Measurements from ENCODE around the gene STXBP5. TPM values are rescaled to one million over a fixed set of nuclear protein-coding genes. Genes with fewer than 3 reads are reported as not detected.
A peak's percentile ranks its signal among the peaks of the same experiment; 100 is the strongest.

Gene STXBP5
- total and polyA plus RNA-seq, 2 experiments from 2014 or later: 4.9 to 49.9 TPM

DNA sequence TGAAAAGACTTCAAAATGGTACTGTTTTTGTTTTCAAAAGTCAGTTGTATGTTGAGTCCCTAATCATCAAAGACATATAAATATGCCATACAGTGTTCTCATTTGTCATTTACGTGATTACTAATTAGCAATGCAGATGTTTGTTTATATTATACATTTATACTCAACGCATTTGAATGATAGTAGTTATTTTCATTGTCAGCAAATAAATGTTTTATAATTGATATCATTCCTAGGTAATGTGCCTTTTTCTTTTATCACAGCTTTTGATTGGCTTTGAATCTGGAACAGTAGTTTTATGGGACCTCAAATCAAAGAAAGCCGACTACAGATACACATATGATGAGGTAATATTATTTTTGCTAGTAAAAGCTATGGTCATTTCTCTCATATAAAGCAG, 62.6 kb downstream of the STXBP5 start:
- H3K36me3 ChIP-seq (ENCODE audit: low read depth): peaks cover 33% of the 10 kb centered on the region
- no peak overlapping the region for H2AFZ ChIP-seq
- H3K4me3 ChIP-seq: no peak overlapping the region
- H3K9me2 ChIP-seq (ENCODE audit: insufficient read depth): no peaks in the 10 kb centered on the region
- 98 to 99% methylated on average over 3 of the region's 3 CpGs for WGBS, 2 experiments (ENCODE audit: low coverage in 1 of 2, low lambda C conversion rate in 2 of 2, missing lambda C conversion rate in 2 of 2)
- DNase-seq: no peak
- H3K4me1 ChIP-seq (ENCODE audit: insufficient read depth): peaks cover 5% of the 10 kb centered on the region; the same call in 1 of the 2 replicates
- no peaks in the 10 kb centered on the region for H3K9me3 ChIP-seq (ENCODE audit: low read depth)
- in situ Hi-C loops (cut with MboI): no loop called here
- no peak for TF ChIP-seq EZH2phosphoT487 (IDR thresholded peaks at IDR 0.05; ENCODE audit: insufficient read depth, low read depth)
- no peak for TF ChIP-seq EZH2 (IDR thresholded peaks at IDR 0.05; ENCODE audit: insufficient read depth, poor library complexity, severe bottlenecking)
- no peaks in the 10 kb centered on the region for H3K27me3 ChIP-seq (replicated peaks; ENCODE audit: insufficient read depth)
- H3K4me2 ChIP-seq (ENCODE audit: unreplicated experiment): no peak overlapping the region
- no peak overlapping the region for H3K9ac ChIP-seq
- peaks cover 8% of the 10 kb centered on the region; the same call in 1 of the 2 replicates for H3K79me2 ChIP-seq (ENCODE audit: insufficient read depth)
- H4K20me1 ChIP-seq (ENCODE audit: insufficient read depth): no peaks in the 10 kb centered on the region
- no peak overlapping the region for H3K27ac ChIP-seq
- H3F3A ChIP-seq (ENCODE audit: insufficient read depth): peaks cover 22% of the 10 kb centered on the region; the same call in 1 of the 2 replicates

DNA sequence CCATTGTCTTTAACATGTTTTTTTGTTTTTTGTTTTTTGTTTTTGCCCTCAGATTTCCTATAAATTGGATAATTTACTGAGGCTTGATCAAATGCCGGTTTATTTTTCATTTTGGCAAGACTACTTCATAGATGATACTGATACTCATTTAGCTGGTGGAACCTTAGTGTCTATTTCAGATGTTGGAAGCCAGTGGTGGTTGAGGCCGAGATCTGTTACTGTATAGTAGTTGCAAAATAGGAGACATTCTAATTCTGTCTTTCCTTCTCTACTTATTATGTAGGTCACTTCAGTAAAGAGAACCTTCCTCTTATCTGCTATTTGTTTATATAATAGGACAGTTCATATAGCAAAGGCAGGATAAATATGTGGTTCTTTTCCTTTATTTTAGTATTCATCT, 63.4 kb downstream of the STXBP5 start:
- Histone ChIP-seq H2AFZ (no peak overlapping the region), H4K20me1 (ENCODE audit: insufficient read depth) (no peaks in the 10 kb centered on the region), H3K36me3 (ENCODE audit: low read depth) (peaks cover 36% of the 10 kb centered on the region), H3K9me2 (ENCODE audit: insufficient read depth) (no peaks in the 10 kb centered on the region), H3K9ac (no peak overlapping the region), H3F3A (ENCODE audit: insufficient read depth) (peaks cover 22% of the 10 kb centered on the region; the same call in 1 of the 2 replicates), H3K9me3 (ENCODE audit: low read depth) (no peaks in the 10 kb centered on the region), H3K27me3 (replicated peaks; ENCODE audit: insufficient read depth) (no peaks in the 10 kb centered on the region), H3K4me2 (ENCODE audit: unreplicated experiment) (no peak overlapping the region), H3K79me2 (ENCODE audit: insufficient read depth) (peaks cover 8% of the 10 kb centered on the region; the same call in 1 of the 2 replicates), H3K27ac (0 out of 2 replicates have a peak overlapping the region, but pooled peaks have one; percentile 2), H3K4me1 (ENCODE audit: insufficient read depth) (peaks cover 5% of the 10 kb centered on the region; the same call in 1 of the 2 replicates), H3K4me3 (no peak overlapping the region)
- in situ Hi-C loops (cut with MboI): no loop called here
- WGBS, 2 experiments (ENCODE audit: low coverage in 1 of 2, low lambda C conversion rate in 2 of 2, missing lambda C conversion rate in 2 of 2): 96 to 100% methylated on average over 2 of the region's 2 CpGs
- TF ChIP-seq EZH2phosphoT487 (IDR thresholded peaks at IDR 0.05; ENCODE audit: insufficient read depth, low read depth) (no peak), EZH2 (IDR thresholded peaks at IDR 0.05; ENCODE audit: insufficient read depth, poor library complexity, severe bottlenecking) (no peak)
- DNase-seq: no peak

DNA sequence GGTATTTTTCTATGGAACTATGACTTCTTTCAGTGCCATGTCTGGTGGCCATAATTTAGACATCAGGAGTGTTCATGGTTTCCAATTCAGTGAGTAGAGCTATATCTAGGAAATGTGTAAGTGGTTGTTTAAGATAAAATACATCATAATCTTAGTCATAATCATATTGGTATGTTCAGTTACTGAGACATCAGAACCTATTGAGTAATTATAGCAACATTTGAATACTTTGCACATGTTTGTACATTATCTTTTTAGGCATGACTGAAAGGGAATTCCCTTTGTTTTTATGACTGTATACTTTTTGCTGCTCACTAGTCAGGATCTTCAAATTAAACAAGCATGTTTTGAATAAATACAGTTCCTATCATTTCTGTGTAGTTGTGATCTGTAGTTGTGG, 64.0 kb downstream of the STXBP5 start:
- H3K9me3 ChIP-seq (ENCODE audit: low read depth): no peaks in the 10 kb centered on the region
- TF ChIP-seq EZH2phosphoT487 (IDR thresholded peaks at IDR 0.05; ENCODE audit: insufficient read depth, low read depth): no peak
- TF ChIP-seq EZH2 (IDR thresholded peaks at IDR 0.05; ENCODE audit: insufficient read depth, poor library complexity, severe bottlenecking): no peak
- H3K27ac ChIP-seq: peak overlapping the region; percentile 17; the same call in 1 of the 2 replicates
- no peak overlapping the region for H3K4me2 ChIP-seq (ENCODE audit: unreplicated experiment)
- H3K36me3 ChIP-seq (ENCODE audit: low read depth): peaks cover 36% of the 10 kb centered on the region
- H3K27me3 ChIP-seq (replicated peaks; ENCODE audit: insufficient read depth): no peaks in the 10 kb centered on the region
- H3K4me1 ChIP-seq (ENCODE audit: insufficient read depth): peaks cover 5% of the 10 kb centered on the region; the same call in 1 of the 2 replicates
- H3F3A ChIP-seq (ENCODE audit: insufficient read depth): peaks cover 22% of the 10 kb centered on the region; the same call in 1 of the 2 replicates
- H2AFZ ChIP-seq: no peak overlapping the region
- peaks cover 8% of the 10 kb centered on the region; the same call in 1 of the 2 replicates for H3K79me2 ChIP-seq (ENCODE audit: insufficient read depth)
- no peak overlapping the region for H3K9ac ChIP-seq
- no peak overlapping the region for H3K4me3 ChIP-seq
- in situ Hi-C loops (cut with MboI): no loop called here
- no peaks in the 10 kb centered on the region for H3K9me2 ChIP-seq (ENCODE audit: insufficient read depth)
- no peaks in the 10 kb centered on the region for H4K20me1 ChIP-seq (ENCODE audit: insufficient read depth)
- DNase-seq: peak; percentile 48

DNA sequence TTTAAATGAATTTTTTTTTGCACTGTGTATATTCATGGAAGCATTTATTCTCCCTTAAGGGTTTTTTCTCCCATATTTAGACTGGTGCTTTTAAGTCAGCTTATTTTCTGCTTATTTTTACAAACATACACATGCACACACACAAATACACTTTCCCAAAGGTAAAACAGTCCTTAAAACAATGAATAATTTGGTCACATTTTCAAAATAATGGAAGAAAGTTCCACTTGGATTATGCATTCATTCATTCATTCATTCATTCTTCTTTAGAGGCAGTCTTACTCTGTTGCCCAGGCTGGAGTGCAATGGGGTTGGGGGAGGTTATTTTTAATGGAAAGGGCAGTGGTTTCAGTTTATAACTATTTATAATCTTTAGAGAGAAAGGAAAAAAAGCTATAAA, 69.8 kb downstream of the STXBP5 start:
- Histone ChIP-seq H3K9me3 (ENCODE audit: low read depth) (no peaks in the 10 kb centered on the region), H3K9ac (no peak overlapping the region), H3K4me3 (no peak overlapping the region), H3F3A (ENCODE audit: insufficient read depth) (peaks cover 9% of the 10 kb centered on the region; the same call in 1 of the 2 replicates), H3K4me2 (ENCODE audit: unreplicated experiment) (no peak overlapping the region), H4K20me1 (ENCODE audit: insufficient read depth) (no peaks in the 10 kb centered on the region), H3K9me2 (ENCODE audit: insufficient read depth) (no peaks in the 10 kb centered on the region), H3K79me2 (ENCODE audit: insufficient read depth) (peaks cover 8% of the 10 kb centered on the region; the same call in 1 of the 2 replicates), H3K4me1 (ENCODE audit: insufficient read depth) (peaks cover 3% of the 10 kb centered on the region), H3K36me3 (ENCODE audit: low read depth) (peaks cover 37% of the 10 kb centered on the region), H2AFZ (no peak overlapping the region), H3K27me3 (replicated peaks; ENCODE audit: insufficient read depth) (no peaks in the 10 kb centered on the region), H3K27ac (no peak overlapping the region)
- TF ChIP-seq EZH2 (IDR thresholded peaks at IDR 0.05; ENCODE audit: insufficient read depth, poor library complexity, severe bottlenecking) (no peak), EZH2phosphoT487 (IDR thresholded peaks at IDR 0.05; ENCODE audit: insufficient read depth, low read depth) (no peak)
- in situ Hi-C loops (cut with MboI): no loop called here
- no peak for DNase-seq

DNA sequence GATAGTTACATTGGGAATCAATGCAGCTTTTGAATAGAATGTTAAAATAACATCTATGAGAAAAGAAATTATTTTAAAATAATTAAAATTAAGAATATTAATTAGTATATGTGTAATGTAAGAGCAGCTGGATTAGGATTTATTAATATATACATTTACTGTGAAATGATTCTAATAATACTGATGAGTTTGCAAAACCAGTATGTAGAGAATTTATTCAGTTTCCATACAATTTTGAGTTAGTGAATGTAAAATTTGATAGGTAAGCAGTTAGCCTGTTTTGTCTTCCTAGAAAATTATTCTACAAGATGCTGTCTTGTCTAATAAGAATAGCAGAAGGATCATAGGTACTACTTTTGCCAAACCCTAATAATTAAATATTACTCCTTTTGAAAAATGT, 70.6 kb downstream of the STXBP5 start:
- Histone ChIP-seq H3K4me2 (ENCODE audit: unreplicated experiment) (no peak overlapping the region), H4K20me1 (ENCODE audit: insufficient read depth) (no peaks in the 10 kb centered on the region), H3K4me3 (no peak overlapping the region), H3K9ac (no peak overlapping the region), H3K9me3 (ENCODE audit: low read depth) (no peaks in the 10 kb centered on the region), H3K9me2 (ENCODE audit: insufficient read depth) (no peaks in the 10 kb centered on the region), H3F3A (ENCODE audit: insufficient read depth) (peaks cover 16% of the 10 kb centered on the region; the same call in 1 of the 2 replicates), H3K4me1 (ENCODE audit: insufficient read depth) (peaks cover 11% of the 10 kb centered on the region), H3K79me2 (ENCODE audit: insufficient read depth) (peaks cover 2% of the 10 kb centered on the region; the same call in 1 of the 2 replicates), H2AFZ (no peak overlapping the region), H3K27me3 (replicated peaks; ENCODE audit: insufficient read depth) (no peaks in the 10 kb centered on the region), H3K36me3 (ENCODE audit: low read depth) (peaks cover 32% of the 10 kb centered on the region), H3K27ac (no peak overlapping the region)
- TF ChIP-seq EZH2 (IDR thresholded peaks at IDR 0.05; ENCODE audit: insufficient read depth, poor library complexity, severe bottlenecking) (no peak), EZH2phosphoT487 (IDR thresholded peaks at IDR 0.05; ENCODE audit: insufficient read depth, low read depth) (no peak)
- in situ Hi-C loops (cut with MboI): no loop called here
- no peak for DNase-seq

Data from GM23248 (cell line).